SW480 (cell line): Measurements from ENCODE around the gene EEPD1.

Experiments
- DNase-seq: peaks from one replicate; pipeline ENCODE4 v3.0.0-alpha.2; 2016; ENCODE audit warnings: low spot score

EEPD1 gene

GRCh38 chr7:36260481-36260880 lies 107.4 kb downstream of the EEPD1 start:
- DNase-seq: no peak

GRCh38 chr7:36261019-36261754 lies 108.1 kb downstream of the EEPD1 start:
- no peak for DNase-seq

- no peak for DNase-seq
Observed at GRCh38 chr7:36262309-36263094, 109.4 kb downstream of the EEPD1 start.

DNA sequence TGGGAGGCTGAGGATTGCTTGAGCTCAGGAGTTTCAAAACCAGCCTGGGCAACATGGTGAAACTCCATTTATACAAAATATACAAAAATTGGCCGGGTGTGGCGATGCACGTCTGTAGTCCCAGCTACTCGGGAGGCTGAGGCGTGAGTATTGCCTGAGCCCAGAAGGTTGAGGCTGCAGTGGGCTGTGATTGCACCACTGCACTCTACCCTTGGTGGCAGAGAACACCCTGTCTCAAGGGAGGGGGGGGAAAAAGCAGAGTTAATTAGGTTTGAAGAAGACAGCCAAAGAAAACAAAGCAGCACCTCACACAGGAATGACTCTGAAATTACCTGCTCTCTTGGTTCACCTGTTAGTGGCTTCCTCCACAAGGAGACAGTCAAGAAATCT lies 110.0 kb downstream of the EEPD1 start:
- DNase-seq: no peak

DNA sequence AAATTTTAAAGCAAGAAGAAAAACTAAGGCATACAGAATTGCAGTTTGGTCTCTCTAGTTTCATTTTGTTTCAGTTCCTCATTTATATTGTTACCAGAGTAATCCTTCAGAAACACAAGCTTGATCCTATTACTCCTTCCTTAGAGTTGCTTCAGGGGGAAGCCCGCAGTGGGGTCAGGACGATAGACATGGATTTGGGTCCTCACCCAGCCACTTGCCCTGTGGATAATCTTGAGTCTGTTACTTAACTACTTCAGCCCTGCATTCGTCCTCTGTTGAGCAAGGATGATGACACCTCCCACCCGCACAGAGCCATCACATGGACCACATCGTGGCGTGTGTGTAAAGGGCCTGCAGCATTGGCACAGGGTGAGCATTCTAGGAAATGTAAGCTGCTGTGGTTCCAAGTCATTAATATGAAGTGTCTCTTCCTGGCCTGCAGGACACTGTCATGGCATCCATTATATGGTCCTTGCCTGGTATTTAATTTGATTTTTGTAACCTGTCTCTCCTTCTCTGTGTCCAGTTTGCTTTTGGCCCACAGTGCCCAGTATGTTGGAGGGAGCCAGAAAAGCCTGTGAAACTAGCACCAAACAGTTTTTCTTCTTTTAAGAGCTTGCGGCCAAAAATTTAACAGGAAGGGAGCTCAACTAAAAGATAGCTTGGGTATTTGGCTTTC lies 111.2 kb downstream of the EEPD1 start:
- DNase-seq: no peak

DNA sequence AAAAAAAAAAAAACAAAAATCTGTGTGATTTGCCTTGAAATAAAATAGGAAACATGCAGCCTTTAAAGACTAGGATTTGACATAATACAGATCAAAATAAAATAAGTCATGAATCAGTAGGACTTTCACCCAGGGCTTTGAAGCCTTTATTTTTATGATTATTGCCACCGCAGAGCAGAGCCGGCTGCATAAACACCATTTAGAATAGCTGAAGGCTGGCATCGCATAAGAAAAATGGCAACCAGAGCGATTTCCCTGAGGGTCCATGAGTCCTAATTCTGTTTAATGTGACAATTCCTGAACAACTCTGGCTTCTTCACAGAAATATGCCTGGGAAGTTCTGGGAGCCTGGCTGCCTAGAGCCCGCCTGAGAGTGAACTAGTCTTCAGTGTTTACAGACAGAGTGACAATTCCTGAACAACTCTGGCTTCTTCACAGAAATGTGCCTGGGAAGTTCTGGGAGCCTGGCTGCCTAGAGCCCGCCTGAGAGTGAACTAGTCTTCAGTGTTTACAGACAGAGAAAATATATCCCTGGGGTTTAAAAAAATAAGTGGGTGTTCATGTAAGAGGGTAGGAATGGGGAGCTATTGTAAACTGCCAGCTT lies 112.0 kb downstream of the EEPD1 start:
- no peak for DNase-seq

DNA sequence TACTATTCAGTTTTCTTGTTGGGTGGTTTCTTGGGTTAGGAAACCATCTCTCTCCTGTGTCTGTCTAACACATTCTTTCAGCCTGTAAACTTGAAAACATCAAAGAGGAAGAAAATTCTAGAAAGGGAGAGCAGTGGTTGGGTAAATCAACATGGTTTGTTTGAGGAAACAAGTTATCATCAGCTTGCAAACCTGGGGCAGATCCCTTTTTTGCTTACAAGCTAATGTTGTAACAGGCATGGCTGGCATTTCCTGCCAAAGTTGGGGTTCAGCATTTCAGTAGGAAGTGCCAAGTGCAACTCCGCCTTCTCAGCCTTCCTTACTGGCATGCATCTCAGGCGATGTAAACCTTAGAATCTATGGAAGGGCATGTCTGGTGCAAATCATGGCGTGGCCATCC lies 112.6 kb downstream of the EEPD1 start:
- no peak for DNase-seq

DNA sequence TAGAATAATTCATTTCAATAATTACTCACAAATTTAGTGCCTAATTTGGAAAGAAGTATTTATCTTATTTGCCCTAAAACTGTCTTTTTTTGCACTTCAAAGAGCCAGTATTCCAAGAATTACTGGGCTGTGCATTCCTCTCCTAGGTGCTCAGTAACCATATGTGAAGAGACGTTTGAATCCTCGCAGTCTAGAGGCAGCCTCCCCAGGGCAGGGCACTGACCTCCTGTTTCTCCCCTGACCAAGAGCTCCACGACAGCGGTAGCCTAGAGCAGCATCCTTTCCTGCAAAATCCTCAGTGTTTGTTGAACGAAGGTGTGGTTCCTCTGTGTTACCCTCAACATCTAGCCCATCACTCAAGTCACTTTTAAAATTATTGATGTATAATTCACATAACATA lies 113.1 kb downstream of the EEPD1 start:
- DNase-seq: no peak

DNA sequence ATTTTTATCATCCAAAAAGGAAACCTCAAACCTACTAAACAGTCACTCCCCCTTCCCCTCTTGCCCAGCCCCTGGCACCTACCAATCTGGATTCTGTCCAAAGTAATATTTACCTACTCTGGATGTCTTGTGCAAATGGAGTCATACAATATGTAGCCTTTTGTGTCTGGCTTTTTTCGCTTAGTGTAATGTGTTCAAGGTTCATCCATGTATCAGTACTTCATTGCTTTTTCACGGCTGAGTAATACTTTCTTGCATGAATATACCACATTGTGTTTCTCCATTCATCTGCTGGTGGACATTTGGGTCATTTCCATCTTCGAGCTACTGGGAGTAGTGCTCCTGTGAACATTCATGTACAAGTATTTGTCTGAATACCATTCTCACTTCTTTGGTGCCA lies 113.6 kb downstream of the EEPD1 start:
- DNase-seq: no peak

DNA sequence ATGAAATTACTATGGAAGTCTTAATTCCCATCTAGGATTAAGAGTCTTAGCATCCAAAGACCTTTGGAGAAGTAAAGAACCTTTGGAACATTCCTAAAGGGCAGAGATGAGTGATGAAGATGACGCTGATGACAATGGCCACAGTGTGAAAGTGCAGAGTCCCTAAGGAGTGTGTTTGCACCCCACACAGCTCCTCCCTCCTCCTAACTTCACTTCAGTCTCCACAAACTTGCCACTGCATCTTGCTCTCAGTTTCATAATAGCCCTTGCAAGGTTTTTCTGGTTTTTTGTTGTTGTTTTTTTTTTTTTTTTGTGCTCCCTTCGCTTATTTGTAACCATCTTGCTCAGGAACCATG lies 119.1 kb downstream of the EEPD1 start:
- no peak for DNase-seq

GRCh38 chr7:36272567-36273269 lies 119.7 kb downstream of the EEPD1 start:
- DNase-seq: no peak

DNA sequence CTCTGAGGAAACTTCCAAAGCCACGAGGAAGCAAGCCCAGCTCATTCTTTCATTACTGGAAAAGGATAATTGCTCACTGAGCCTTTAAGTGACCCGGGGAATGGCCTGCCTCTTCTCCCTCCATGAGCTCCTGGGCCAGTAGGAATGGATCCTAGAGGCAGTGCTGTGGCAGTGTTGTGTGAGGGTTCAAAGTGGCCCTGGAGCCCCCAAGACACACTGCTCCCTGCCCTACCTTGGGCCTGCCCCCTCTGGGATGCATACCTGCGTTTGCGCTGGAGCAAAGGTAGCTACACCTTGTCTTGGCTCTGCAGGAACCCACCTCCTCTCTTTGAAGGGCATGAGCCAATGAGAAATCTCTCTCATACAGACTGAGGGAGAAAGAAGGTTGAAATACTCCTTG lies 120.8 kb downstream of the EEPD1 start:
- DNase-seq: no peak

- DNase-seq: no peak
Observed at GRCh38 chr7:36275735-36276284, 122.8 kb downstream of the EEPD1 start.

GRCh38 chr7:36276428-36277248 lies 123.6 kb downstream of the EEPD1 start:
- no peak for DNase-seq

DNA sequence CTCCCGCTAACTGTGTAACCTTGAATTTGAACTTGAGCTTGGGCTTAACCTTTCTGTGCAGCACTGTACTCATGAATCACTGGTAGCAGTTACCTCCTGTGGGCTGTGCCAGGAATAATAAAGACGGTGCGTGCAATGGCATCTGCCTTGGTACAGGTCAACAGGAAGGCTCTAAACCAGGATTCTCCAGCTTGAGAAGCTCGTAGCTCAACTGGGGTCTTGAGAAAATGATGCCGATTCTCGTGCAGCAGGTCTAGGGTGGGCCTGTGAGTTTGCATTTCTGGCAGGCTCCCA lies 124.1 kb downstream of the EEPD1 start:
- no peak for DNase-seq

GRCh38 chr7:36278069-36278619 lies 125.1 kb downstream of the EEPD1 start:
- DNase-seq: no peak

DNA sequence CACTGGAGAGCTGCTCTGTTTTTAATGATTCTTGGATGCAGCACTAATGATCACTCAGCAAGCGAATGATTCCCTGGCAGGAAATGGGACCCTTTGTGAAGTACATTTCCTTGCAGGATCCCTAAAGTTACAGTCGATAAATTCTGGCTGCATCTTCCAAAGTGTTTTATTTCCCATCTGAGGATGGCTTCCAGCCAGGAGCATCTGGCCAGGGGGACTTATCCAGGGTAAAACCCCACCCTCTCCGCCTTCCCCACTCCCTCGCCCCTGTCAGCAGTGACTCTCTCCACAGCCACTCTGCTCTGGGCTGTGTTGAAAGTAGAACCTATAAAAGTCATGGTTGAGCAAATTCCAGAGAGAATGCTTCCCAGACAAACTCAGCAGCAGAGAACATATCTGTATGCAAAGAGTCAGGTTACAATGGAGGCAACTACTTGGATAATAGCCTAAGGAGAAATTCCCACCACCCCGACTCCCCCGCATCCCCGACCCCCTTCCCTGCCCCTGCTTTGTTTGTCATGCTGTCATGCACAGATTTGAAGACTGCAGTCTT lies 125.6 kb downstream of the EEPD1 start:
- DNase-seq: no peak

- no peak for DNase-seq
Observed at GRCh38 chr7:36279200-36279925, 126.3 kb downstream of the EEPD1 start.

DNA sequence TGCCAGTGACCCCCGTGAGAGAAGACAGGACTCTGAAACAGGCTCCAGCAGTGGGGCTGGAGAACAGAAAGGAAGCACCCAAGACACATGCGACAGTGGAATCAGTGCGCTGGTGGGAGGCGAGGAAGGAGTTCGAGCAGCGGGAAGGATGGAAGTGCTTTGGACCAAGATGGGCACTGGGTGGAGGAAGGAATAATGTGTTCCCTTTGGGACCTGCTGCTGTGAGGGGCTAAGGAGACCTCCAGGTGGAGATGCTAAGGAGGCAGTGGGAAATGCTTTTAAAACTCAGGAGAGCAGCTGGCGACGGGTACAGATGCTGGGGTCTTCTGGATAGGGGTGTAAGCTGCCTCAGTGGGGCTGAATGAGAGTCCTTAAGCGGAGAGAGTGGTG lies 126.9 kb downstream of the EEPD1 start:
- DNase-seq: no peak
